Stomach (tissue), 9 donors: ENCODE data around the gene ALDH16A1. TPM values are rescaled to one million over a fixed set of nuclear protein-coding genes. Genes with fewer than 3 reads are reported as not detected.

Source experiments
- DNase-seq, 2 donors: peaks; one replicate each; pipeline versions ENCODE4 v3.0.0 to v3.0.0-alpha.2; 2013 to 2019
- H3K27ac ChIP-seq, 5 donors: fragments of 200-600 bp in 4 of 5; sonication (generic) in 4 of 5; one replicate each; pipeline ENCODE4 v1.5.1; 2013 to 2019; ENCODE audit warnings: mild to moderate bottlenecking in 1 of 5, moderate library complexity in 1 of 5
- H3K27me3 ChIP-seq, 3 donors: fragments of 200-600 bp; sonication (generic); one replicate each; pipeline ENCODE4 v1.5.1; 2017 to 2019; ENCODE audit warnings: mixed run types in 1 of 3
- H3K36me3 ChIP-seq, 4 donors: fragments of 200-600 bp; sonication (generic); 1 replicate in 3 of 4; 2 replicates in 1 of 4; pipeline ENCODE4 v1.5.1; 2016 to 2019
- H3K4me1 ChIP-seq, 4 donors: fragments of 200-600 bp; sonication (generic); one replicate each; pipeline ENCODE4 v1.5.1; 2016 to 2019
- H3K4me3 ChIP-seq, 4 donors: fragments of 200-600 bp; sonication (generic) in 3 of 4; one replicate each; pipeline ENCODE4 v1.5.1; 2016 to 2019; ENCODE audit warnings: mild to moderate bottlenecking in 1 of 4
- H3K9me3 ChIP-seq, 4 donors: fragments of 200-600 bp; sonication (generic); one replicate each; pipeline ENCODE4 v1.5.1; 2016 to 2019
- CTCF ChIP-seq, 7 experiments: fragments of 450-650 bp in 4 of 7; fragments of 200-600 bp in 3 of 7; sonication (generic) in 3 of 7; IDR thresholded peaks; one replicate each; pipeline ENCODE4 v1.5.1; 2016 to 2019; ENCODE audit warnings: antibody characterized with exemption in 7 of 7, control low read depth in 2 of 7, mild to moderate bottlenecking in 1 of 7
- EP300 ChIP-seq: sonication (generic); formaldehyde crosslinking; IDR thresholded peaks from one replicate; pipeline ENCODE4 v1.6.1; 2017; ENCODE audit warnings: antibody characterized with exemption
- POLR2A ChIP-seq, 4 donors: fragments of 450-650 bp; IDR thresholded peaks; one replicate each; pipeline ENCODE4 v1.6.1; 2016; ENCODE audit warnings: antibody characterized with exemption in 4 of 4, control low read depth in 2 of 4, mild to moderate bottlenecking in 1 of 4, moderate library complexity in 1 of 4
- POLR2AphosphoS5 ChIP-seq, 3 donors: sonication (generic); formaldehyde crosslinking; IDR thresholded peaks; one replicate each; pipeline ENCODE4 v1.6.1; 2016; ENCODE audit warnings: antibody characterized with exemption in 3 of 3
- WGBS, 5 donors: extraction: QIAGEN DNeasy Blood & Tissue Kit in 3 of 5; methylation state at CpG; one replicate each; pipeline versions ENCODE4 v1.1.5 to v1.1.7; 2013 to 2018; 5-methylcytosine and 5-hydroxymethylcytosine counted together
- intact Hi-C: fragments of 100-400 bp; cut with DNase I; formaldehyde crosslinking; loops from one replicate; pipeline ENCODE4 v1.15.1; 2023; ENCODE audit warnings: low total_unique reads
- polyA plus RNA-seq, 3 donors: library from polyadenylated mRNA; stranded (reverse); fragments of 200-250 nt; gene quantifications; one replicate each; pipeline ENCODE4 v1.2.3, GENCODE V29; 2013
- total RNA-seq, 5 donors: library from RNA; depleted of rRNA; stranded (reverse); fragments of >200 nt; gene quantifications; one replicate each; pipeline versions ENCODE4 v1.1.0 to v1.2.3, GENCODE V29; 2014 to 2016
- donor health status: healthy with polysubstance abuse.
- donor health status: Bipolar disorder and iron deficiency.
- donor health status: healthy.

The ALDH16A1 gene
- total and polyA plus RNA-seq, 8 donors = 27.9 to 198 (median 42.5) TPM

DNA sequence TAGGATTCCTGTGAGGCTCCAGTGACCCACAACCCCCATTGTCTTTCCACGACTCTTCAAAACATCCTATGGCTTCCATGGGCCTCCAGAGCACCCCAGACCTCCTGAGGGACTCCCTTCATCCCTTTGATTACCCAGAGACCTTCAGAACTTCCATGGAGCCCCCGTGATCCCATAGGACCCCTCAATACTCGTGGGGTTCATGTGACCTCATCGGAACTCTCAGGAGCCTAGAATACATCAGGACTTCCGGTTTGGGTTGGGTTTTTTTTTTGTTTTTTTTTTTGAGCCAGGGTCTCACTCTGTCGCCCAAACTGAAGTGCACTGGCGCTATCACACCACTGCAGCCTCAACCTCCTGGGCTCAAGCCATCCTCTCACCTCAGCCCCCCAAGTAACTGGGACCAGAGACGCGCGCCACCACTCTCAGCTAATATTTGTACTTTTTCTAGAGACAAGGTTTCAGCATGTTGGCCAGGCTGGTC is 774 bp downstream of the ALDH16A1 start:
- Histone ChIP-seq H3K27me3 (no peaks in the 10 kb centered on the region), H3K9me3 (no peaks in the 10 kb centered on the region), H3K4me3 (peak overlapping the region; percentile 51 to 98 (median 65)), H3K27ac (peak overlapping the region; percentile 94 to 99 (median 97)), H3K4me1 (peaks cover 9 to 69% (median 41%) of the 10 kb centered on the region in 4 donors), H3K36me3 (peaks cover 4 to 23% (median 19%) of the 10 kb centered on the region in 4 donors)
- 25 to 43% (median 30%) methylated on average over 10 of the region's 10 CpGs for WGBS, 5 donors
- TF ChIP-seq CTCF (IDR thresholded peaks at IDR 0.05) = no peak
- TF ChIP-seq POLR2A (IDR thresholded peaks at IDR 0.05) = no peak
- no peak for TF ChIP-seq EP300
- TF ChIP-seq POLR2AphosphoS5 (IDR thresholded peaks at IDR 0.05) = no peak
- intact Hi-C loops = no loop called here
- DNase-seq = no peak

DNA sequence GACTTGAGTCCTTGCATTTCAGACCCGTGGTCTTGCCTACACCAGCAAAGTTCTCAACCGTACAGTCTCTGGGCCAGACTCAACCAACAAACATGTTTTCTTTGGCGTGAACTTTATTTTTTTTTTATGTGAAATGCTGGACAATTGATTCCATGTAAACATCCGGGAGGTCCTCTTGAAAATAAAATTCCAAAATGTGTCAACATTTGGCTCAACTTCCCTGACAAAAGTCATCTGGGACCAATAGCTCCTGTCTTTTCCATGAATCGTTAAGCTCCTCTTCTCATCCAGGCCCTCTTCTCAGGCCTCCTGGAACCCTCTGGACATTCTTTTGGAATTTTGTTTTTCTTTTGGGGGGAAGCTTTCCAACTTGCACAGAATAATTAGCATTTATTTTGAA is 2.7 kb downstream of the ALDH16A1 start:
- Histone ChIP-seq H3K27ac (peak overlapping the region; percentile 24 to 97 (median 77)), H3K27me3 (no peaks in the 10 kb centered on the region), H3K4me1 (peaks cover 9 to 60% (median 31%) of the 10 kb centered on the region in 4 donors), H3K4me3 (no peak overlapping the region), H3K9me3 (no peaks in the 10 kb centered on the region), H3K36me3 (peaks cover 6 to 31% (median 21%) of the 10 kb centered on the region in 4 donors)
- WGBS, 5 donors = 62 to 69% (median 65%) methylated on average over 5 of the region's 5 CpGs
- TF ChIP-seq EP300 = no peak
- TF ChIP-seq CTCF (IDR thresholded peaks at IDR 0.05) = no peak
- TF ChIP-seq POLR2A (IDR thresholded peaks at IDR 0.05) = no peak
- TF ChIP-seq POLR2AphosphoS5 (IDR thresholded peaks at IDR 0.05) = no peak
- intact Hi-C loops = no loop called here
- peak in 1 of 2 donors; percentile 80 for DNase-seq

DNA sequence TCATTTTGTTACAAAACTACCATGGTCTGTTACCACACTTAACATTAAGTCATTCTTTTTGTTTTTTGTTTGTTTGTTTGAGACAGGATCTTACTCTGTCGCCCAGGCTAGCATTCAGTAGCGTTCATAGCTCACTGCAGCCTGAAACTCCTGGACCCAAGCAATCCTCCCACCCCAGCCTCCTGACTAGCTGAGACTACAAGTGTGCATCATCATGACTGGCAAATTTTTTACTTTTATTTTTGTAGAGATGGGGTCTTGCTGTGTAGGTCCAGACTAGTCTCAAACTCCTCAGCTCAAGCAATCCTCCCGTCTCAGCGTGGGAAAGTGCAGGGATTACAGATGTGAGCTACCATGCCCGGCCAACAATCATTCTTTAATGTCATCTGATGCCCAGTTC is 3.3 kb downstream of the ALDH16A1 start:
- Histone ChIP-seq H3K4me1 (peaks cover 9 to 55% (median 27%) of the 10 kb centered on the region in 4 donors), H3K4me3 (no peak overlapping the region), H3K27me3 (no peaks in the 10 kb centered on the region), H3K36me3 (peaks cover 6 to 33% (median 21%) of the 10 kb centered on the region in 4 donors), H3K9me3 (no peaks in the 10 kb centered on the region), H3K27ac (peak overlapping the region; percentile 43 to 97 (median 77))
- 65 to 84% (median 76%) methylated on average over 5 of the region's 5 CpGs for WGBS, 5 donors
- intact Hi-C loops = no loop called here
- TF ChIP-seq POLR2AphosphoS5 (IDR thresholded peaks at IDR 0.05) (no peak), POLR2A (IDR thresholded peaks at IDR 0.05) (no peak), EP300 (no peak), CTCF (IDR thresholded peaks at IDR 0.05) (no peak)
- no peak for DNase-seq

DNA sequence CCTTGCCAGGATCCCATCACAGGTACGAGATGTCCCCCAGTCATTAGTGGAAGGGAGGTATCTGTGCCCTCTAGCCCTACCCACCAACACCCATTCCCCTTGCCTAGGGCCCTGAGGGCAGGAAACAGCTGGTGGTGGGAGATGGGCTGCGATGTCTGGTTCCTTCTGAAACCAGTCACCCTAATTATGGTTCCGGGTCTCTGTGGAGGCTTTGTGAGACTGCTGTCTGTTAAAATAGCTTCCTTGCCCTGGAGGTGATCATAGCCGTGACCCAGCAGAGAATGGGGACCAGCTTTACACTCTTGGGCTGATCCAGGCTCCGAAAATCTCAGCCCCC is 5.5 kb downstream of the ALDH16A1 start:
- no peak for DNase-seq
- no peaks in the 10 kb centered on the region for H3K27me3 ChIP-seq
- peak overlapping the region; percentile 58 to 97 (median 64) for H3K27ac ChIP-seq
- peaks cover 6 to 48% (median 32%) of the 10 kb centered on the region in 4 donors for H3K36me3 ChIP-seq
- H3K9me3 ChIP-seq = no peaks in the 10 kb centered on the region
- WGBS, 5 donors = 82 to 100% (median 88%) methylated on average over 3 to 5 of the region's 5 CpGs
- peaks cover 9 to 45% (median 20%) of the 10 kb centered on the region in 4 donors for H3K4me1 ChIP-seq
- TF ChIP-seq EP300 = no peak
- TF ChIP-seq POLR2AphosphoS5 (IDR thresholded peaks at IDR 0.05) = no peak
- TF ChIP-seq POLR2A (IDR thresholded peaks at IDR 0.05) = no peak
- no peak for TF ChIP-seq CTCF (IDR thresholded peaks at IDR 0.05)
- no peak overlapping the region for H3K4me3 ChIP-seq
- intact Hi-C loops = no loop called here
